HG02588 (cell line): ENCODE measurements around the gene PLD5.
A peak's percentile ranks its signal among the peaks of the same experiment; 100 is the strongest.
"Not testable (repeated sequence)": the region's sequence is repeated elsewhere in the genome, so short reads cannot be mapped to it uniquely, and the experiment has no call there.

Source experiments
- ATAC-seq: cut with Tn5 transposase; IDR thresholded peaks from one replicate; pipeline ENCODE4 v1.9.1; 2021; ENCODE audit warnings: mild to moderate bottlenecking, moderate library complexity; ENCODE audit not compliant: unreplicated experiment

The PLD5 gene

DNA sequence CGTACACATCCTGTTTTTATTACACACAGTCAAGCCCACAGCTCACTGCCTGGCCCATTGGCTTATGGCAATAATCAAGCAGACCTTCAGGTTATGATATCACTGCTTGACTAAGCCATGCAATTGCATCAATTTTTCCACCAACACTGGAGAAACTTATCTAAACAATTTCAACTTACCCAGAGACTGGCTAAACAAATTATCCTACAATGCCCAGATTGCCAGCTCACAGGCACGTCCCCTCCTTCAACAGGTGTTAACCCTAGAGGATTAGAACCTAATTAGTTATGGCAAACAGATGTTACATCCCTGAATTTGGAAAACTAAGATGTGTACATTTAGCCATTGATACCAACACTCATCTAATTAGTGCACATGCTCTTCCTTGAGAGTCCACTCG lies 310.0 kb downstream of the PLD5 start:
- not testable (repeated sequence) for ATAC-seq

- ATAC-seq: not testable (repeated sequence)
Observed at GRCh38 chr1:242212961-242213360, 311.5 kb downstream of the PLD5 start.

- no peak for ATAC-seq
Observed at GRCh38 chr1:242212401-242212800, 312.1 kb downstream of the PLD5 start.

DNA sequence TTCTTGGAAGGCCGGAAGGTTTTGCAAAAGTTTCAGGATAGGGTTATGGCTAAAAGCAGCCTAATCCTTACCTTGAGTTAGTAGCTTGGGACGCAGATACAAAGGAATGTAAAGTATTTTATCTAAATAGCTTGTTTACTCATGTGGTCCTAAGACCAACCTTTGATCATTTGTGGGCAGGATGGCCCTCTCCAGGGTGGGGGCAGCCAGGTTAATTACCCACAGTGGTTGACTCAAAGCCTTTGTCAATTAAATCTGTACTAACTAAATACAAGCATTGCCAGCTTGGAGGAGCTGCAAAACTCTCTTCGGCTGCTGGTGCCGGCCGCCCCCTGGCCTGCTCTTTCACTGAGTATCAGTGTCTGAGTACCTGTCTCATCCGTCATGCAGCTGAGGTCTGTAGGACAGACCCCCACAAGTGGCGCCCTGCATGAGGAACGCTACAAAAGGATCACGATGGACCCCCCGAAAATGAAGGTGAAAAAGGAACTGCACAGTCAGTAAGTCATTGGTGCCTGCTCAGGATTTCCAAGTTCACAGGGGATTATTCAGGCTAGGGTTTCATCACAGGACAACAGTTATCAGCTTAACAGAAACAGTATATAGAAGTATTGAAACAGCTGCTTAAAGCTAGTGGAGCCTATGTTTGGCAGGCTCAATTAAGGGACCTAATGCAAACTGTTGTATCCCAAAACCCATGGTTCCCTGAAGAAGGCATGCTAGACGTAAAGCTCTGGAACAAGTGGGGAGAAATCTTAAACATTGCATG lies 313.1 kb downstream of the PLD5 start:
- no peak for ATAC-seq

DNA sequence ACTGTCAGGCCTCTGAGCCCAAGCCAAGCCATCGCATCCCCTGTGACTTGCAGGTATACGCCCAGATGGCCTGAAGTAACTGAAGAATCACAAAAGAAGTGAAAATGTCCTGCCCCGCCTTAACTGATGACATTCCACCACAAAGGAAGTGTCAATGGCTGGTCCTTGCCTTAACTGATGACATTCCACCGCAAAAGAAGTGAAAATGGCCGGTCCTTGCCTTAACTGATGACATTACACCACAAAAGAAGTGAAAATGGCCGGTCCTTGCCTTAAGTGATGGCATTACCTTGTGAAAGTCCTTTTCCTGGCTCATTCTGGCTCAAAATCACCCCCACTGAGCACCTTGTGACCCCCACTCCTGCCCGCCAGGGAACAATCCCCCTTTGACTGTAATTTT lies 314.2 kb downstream of the PLD5 start:
- not testable (repeated sequence) for ATAC-seq

GRCh38 chr1:242209063-242209462 lies 315.4 kb downstream of the PLD5 start:
- no peak for ATAC-seq

DNA sequence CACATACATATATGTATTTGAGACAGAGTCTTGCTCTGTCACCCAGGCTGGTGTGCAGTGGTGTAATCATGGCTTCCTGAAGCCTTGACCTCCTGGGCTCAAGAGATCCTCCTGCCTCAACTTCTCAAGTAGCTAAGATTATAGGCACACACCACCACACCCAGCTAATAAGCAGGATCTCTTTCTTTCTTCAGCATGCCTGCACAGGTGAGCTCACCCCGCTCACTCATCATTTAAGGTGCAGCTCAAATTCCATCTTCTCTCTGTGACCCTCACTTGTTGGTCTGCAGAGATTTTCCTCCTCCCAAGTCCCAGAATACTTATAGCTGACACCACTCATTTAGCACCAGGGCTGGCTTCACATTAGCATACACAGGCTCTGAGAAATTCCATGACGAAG lies 316.5 kb downstream of the PLD5 start:
- no peak for ATAC-seq

GRCh38 chr1:242206994-242207393 lies 317.5 kb downstream of the PLD5 start:
- no peak for ATAC-seq

DNA sequence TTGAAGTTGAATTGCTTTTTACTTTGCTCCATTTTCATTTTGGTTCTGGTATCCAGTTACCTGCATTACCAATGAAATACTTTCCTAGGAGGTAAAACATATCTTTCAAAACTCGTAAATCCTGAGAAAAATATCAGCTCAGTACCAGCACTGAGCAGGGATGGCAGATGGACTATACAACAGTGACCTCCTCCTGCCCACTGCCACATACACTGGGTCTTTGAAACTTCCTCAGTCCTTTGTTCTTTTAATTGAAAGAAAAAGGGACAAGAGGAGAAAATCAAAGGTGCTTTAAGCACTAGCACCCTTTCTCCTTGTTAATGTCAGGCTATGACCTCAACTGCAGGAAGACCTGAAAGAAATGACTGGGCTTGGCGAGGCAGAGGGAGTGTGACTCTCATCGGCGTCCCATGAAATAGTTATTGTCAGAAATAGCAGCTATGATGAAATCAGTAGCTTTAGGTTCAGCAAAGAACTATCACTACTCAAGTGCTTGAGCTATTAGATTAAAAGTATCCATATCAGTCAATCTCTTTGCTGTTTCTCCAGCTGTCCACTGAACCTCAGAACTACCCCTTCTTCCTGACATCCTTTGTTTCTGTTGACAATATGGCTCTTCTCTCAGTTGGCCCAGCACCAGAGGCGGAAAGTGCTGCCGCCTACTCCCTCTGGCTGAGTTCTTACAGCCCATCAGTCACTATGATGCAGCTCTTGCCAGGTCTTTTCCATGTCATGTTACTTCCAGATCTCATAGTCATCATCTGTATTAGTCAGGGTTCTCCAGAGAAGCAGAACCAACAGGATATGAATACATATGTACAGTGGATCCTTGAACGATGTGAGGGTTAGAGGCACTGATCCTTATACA lies 318.6 kb downstream of the PLD5 start:
- no peak for ATAC-seq

GRCh38 chr1:242203262-242203661 lies 321.2 kb downstream of the PLD5 start:
- no peak for ATAC-seq

DNA sequence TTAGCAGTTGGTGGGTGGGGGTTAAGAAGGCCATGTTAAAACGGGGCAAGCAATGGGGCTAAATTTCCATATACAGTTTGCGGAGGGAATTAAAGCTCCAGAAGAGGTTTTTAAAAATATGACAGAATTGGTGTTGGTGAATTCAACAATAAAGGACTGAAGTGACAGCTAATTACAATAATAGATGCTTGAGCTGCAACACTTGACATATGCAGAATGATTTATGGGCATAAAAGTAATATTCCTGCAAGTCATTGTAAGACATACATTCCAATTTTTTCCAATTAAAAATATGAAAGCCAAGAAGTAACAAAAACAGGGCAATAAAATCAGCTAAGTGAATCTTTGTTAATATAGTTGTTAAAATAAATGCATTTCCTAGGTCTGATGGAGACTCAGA lies 323.4 kb downstream of the PLD5 start:
- ATAC-seq: no peak

- ATAC-seq: no peak
Observed at GRCh38 chr1:242199776-242200458, 324.6 kb downstream of the PLD5 start.

- no peak for ATAC-seq
Observed at GRCh38 chr1:242197907-242198820, 326.3 kb downstream of the PLD5 start.

DNA sequence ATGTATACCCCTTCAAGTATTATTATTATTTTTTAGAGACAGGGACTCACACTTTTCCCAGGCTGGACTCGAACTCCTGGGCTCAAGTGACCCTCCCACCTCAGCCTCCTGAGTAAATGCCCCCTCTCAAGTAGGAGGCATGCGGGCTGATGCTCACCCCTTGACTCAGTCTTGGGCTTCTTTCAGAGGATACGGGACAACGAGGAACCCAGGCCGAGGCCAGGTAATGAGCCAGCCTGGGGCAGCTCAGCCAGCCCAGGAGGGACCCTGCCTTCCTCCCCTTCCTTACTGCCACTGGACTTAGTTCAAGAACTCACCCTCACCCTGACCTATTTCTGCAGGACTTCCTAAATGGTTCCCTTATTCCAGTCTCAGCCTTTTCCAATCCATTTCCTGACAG lies 327.6 kb downstream of the PLD5 start:
- ATAC-seq: no peak

DNA sequence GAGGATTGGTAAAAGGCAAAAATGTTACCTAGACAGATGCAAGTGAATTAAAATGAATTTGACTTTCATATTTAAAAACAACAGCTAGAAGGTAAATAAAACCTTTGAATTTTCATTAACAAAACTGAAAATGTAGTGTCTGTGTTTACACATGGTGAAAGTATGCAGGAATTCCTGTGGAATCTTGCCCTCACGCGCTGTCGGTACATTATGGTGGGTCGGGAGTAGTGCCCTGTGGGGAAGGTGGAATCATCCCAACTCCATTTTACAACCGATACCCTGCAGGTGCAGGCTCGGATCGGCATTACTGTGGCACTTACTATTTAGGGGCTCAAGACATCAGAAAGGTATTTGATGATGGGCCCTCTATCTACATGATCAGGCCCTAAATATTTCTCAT lies 328.4 kb downstream of the PLD5 start:
- ATAC-seq: no peak

GRCh38 chr1:242189591-242189990 lies 334.9 kb downstream of the PLD5 start:
- ATAC-seq: no peak

DNA sequence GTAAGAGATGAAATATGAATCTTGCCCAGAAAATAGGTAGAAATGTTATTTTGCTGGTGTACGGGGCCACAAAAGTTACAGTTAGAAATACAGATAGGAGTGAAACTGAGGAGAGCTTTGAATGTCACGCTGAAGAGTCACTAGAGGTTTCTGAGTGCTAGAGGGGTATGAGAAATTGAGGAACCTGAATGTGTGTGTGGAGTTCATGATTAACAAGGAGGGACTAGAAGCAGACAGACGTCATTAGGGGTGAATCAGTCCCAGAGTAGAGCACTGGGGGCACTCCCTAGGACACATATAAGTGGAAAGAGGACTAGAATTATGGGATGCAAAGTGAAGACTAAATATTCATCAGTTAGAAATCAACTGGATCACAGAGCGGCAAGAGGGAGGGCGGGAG lies 336.7 kb downstream of the PLD5 start:
- peak; percentile 80 for ATAC-seq

GRCh38 chr1:242187171-242187570 lies 337.3 kb downstream of the PLD5 start:
- no peak for ATAC-seq

DNA sequence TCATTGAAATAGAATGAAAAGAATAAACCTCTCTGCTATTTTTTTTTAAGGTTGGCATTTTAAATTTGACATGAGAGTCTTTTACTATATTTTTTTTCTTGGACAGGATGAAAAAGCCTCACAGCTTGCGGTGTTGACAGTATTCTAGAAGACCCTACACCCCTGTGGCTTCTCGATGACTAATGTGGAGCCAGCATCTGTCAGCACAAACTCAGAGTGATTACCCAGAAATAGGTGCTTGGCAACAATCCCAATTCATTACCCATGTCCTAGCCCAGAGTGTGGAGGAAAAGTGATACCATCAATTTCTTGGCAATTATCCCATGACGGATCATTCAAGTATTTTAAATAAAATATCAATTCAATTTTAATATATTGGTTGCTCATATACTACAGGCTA lies 338.8 kb downstream of the PLD5 start:
- ATAC-seq: no peak

DNA sequence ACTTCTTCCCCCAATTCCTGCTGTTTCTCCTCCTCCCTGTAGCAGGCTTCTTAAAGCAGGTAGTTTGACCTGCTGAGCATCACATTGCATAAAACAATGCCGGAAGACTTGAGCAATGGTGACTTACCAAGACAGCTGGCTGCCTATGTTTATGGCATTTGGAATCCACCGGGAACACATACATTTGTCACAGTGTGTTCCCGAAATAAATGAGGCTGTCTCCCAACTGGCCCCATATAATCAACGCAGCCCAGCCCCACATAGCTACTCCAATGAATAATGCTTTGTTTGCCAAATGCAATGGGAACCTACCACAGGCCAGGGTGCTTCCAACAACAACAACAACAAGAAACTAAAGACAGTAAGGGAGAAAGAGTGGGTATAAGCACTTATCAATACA lies 339.5 kb downstream of the PLD5 start:
- no peak for ATAC-seq

DNA sequence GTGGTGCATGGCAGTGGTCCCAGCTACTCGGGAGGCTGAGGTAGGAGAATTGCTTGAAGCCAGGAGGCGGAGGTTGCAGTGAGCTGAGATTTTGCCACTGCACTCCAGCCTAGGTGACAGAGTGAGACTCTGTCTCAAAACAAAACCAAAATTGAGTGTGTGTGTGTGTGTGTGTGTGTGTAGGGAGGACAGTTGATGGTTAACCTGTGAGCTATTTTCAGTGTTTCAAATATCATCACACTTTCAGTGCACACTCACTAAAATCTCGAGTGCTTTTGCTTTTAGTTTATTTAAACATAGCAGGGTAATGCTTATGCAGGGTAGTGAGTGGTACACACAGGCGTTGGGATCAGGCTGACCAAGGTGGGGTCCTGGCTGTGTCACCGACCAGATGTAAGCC lies 344.7 kb downstream of the PLD5 start:
- ATAC-seq: peak; percentile 87
